WTC11 (cell line): ENCODE measurements around the gene TRAF2.

Experiments
- ATF3 ChIP-seq: sonication (generic); formaldehyde crosslinking; conservative IDR thresholded peaks from 2 replicates; pipeline ENCODE4 v1.8.1; 2022; ENCODE audit warnings: mild to moderate bottlenecking, missing genetic modification reagents
- CBFB ChIP-seq: sonication (generic); formaldehyde crosslinking; IDR thresholded peaks from 2 replicates; pipeline ENCODE4 v1.8.1; 2022; ENCODE audit warnings: mild to moderate bottlenecking, low read depth, missing genetic modification reagents
- CTCF ChIP-seq: fragments of 200-600 bp; IDR thresholded peaks from 2 replicates; pipeline ENCODE4 v1.8.0; 2022; ENCODE audit warnings: antibody characterized with exemption
- GABPB1 ChIP-seq: sonication (generic); formaldehyde crosslinking; IDR thresholded peaks from 2 replicates; pipeline ENCODE4 v1.8.1; 2023; ENCODE audit warnings: mild to moderate bottlenecking, missing genetic modification reagents
- GRHL2 ChIP-seq: fragments of 250-450 bp; sonication (Bioruptor Pico); IDR thresholded peaks from 2 replicates; pipeline ENCODE4 v1.8.0; 2022; ENCODE audit warnings: mild to moderate bottlenecking, moderate library complexity; ENCODE audit not compliant: insufficient replicate concordance, severe bottlenecking
- JUN ChIP-seq: sonication (generic); formaldehyde crosslinking; IDR thresholded peaks from 2 replicates; pipeline ENCODE4 v1.8.0; 2023; ENCODE audit warnings: mild to moderate bottlenecking, missing genetic modification reagents
- TCF7 ChIP-seq: sonication (generic); formaldehyde crosslinking; IDR thresholded peaks from 2 replicates; pipeline ENCODE4 v1.8.0; 2022; ENCODE audit warnings: mild to moderate bottlenecking, low read depth, missing genetic modification reagents, moderate library complexity

- TF ChIP-seq CTCF (no peak), TCF7 (no peak), JUN (CRISPR knock-in tag) (no peak), CBFB (no peak), GRHL2 (CRISPR knock-in tag) (no peak), GABPB1 (CRISPR knock-in tag) (no peak), ATF3 (no peak)
Observed at GRCh38 chr9:136903041-136903554, 16.8 kb downstream of the TRAF2 start.
